Effector memory CD8-positive, alpha-beta T cell (primary cell): Measurements from ENCODE around the gene CTNNB1.

Source experiments
- ATAC-seq: fragments of 150-1000 bp; cut with Tn5 transposase; replicated peaks from 2 replicates; pipeline ENCODE4 v1.10.0; 2021; ENCODE audit warnings: mild to moderate bottlenecking, moderate library complexity
- DNase-seq, 3 experiments: peaks; one replicate each; pipeline ENCODE4 v3.0.0; 2021
- H3K27ac Mint-ChIP-seq, 2 donors: one replicate each; pipeline ENCODE4 v1.8.0; 2022; ENCODE audit warnings: mild to moderate bottlenecking in 2 of 2, mixed read lengths in 2 of 2, moderate library complexity in 2 of 2
- H3K27me3 Mint-ChIP-seq, 2 donors: one replicate each; pipeline ENCODE4 v1.8.0; 2022; ENCODE audit warnings: mixed read lengths in 2 of 2
- H3K36me3 Mint-ChIP-seq: one replicate; pipeline ENCODE4 v1.8.0; 2022; ENCODE audit warnings: mild to moderate bottlenecking, moderate library complexity, mixed read lengths; ENCODE audit not compliant: insufficient read depth
- H3K4me1 Mint-ChIP-seq, 2 donors: one replicate each; pipeline ENCODE4 v1.8.0; 2022; ENCODE audit warnings: low read depth in 2 of 2, mixed read lengths in 2 of 2
- H3K4me3 Mint-ChIP-seq, 2 donors: one replicate each; pipeline ENCODE4 v1.8.0; 2022; ENCODE audit warnings: mild to moderate bottlenecking in 2 of 2, mixed read lengths in 2 of 2, moderate library complexity in 2 of 2
- H3K9me3 Mint-ChIP-seq, 2 donors: one replicate each; pipeline ENCODE4 v1.8.0; 2022; ENCODE audit warnings: mixed read lengths in 2 of 2
- total RNA-seq, 9 experiments: gene quantifications; one replicate each; lab custom pipeline; 2026; lab: John Stamatoyannopoulos, UW

CTNNB1 gene
- total RNA-seq: 251 to 334 (median 290) reads per million in 9 experiments

GRCh38 chr3:41198950-41199865 lies at the start of gene CTNNB1:
Gene CTNNB1 (plus strand): TSS chr3:41199505. CDS start chr3:41224069, 24,564 bp downstream.
- peaks cover 0 to 7% of the 10 kb centered on the region in 2 donors for H3K27me3 Mint-ChIP-seq
- H3K4me3 Mint-ChIP-seq: peak within 1 kb of the TSS; percentile 86 to 91
- peaks cover 26 to 39% of the 10 kb centered on the region in 2 donors for H3K4me1 Mint-ChIP-seq
- H3K36me3 Mint-ChIP-seq: peaks cover 16% of the 10 kb centered on the region
- peak; percentile 90 to 92 (median 92) for DNase-seq
- no peaks in the 10 kb centered on the region for H3K9me3 Mint-ChIP-seq
- peak; percentile 84 for ATAC-seq
- peak within 1 kb of the TSS; percentile 88 to 94 for H3K27ac Mint-ChIP-seq

GRCh38 chr3:41155834-41156233 lies 43.5 kb upstream of the CTNNB1 start:
- ATAC-seq (no peak), DNase-seq (no peak)
- no peak overlapping the region for H3K4me3 Mint-ChIP-seq
- H3K27ac Mint-ChIP-seq: no peak overlapping the region
- H3K4me1 Mint-ChIP-seq: no peaks in the 10 kb centered on the region
- peaks cover 10 to 22% of the 10 kb centered on the region in 2 donors for H3K27me3 Mint-ChIP-seq
- no peaks in the 10 kb centered on the region for H3K9me3 Mint-ChIP-seq
- no peaks in the 10 kb centered on the region for H3K36me3 Mint-ChIP-seq

- no peak for DNase-seq
- peaks cover 10 to 22% of the 10 kb centered on the region in 2 donors for H3K27me3 Mint-ChIP-seq
- H3K36me3 Mint-ChIP-seq: no peaks in the 10 kb centered on the region
- H3K9me3 Mint-ChIP-seq: no peaks in the 10 kb centered on the region
- H3K4me3 Mint-ChIP-seq: no peak overlapping the region
- H3K4me1 Mint-ChIP-seq: no peaks in the 10 kb centered on the region
- no peak for ATAC-seq
- H3K27ac Mint-ChIP-seq: no peak overlapping the region
Observed at GRCh38 chr3:41158947-41159346, 40.4 kb upstream of the CTNNB1 start.

- no peaks in the 10 kb centered on the region for H3K9me3 Mint-ChIP-seq
Observed at GRCh38 chr3:41159588-41160189, 39.6 kb upstream of the CTNNB1 start.

GRCh38 chr3:41162541-41162940 lies 36.8 kb upstream of the CTNNB1 start:
- H3K27ac Mint-ChIP-seq: no peak overlapping the region
- H3K9me3 Mint-ChIP-seq: no peaks in the 10 kb centered on the region
- H3K4me3 Mint-ChIP-seq: no peak overlapping the region
- no peaks in the 10 kb centered on the region for H3K36me3 Mint-ChIP-seq
- DNase-seq: no peak
- H3K4me1 Mint-ChIP-seq: peaks cover 0 to 2% of the 10 kb centered on the region in 2 donors
- peaks cover 12 to 15% of the 10 kb centered on the region in 2 donors for H3K27me3 Mint-ChIP-seq
- ATAC-seq: no peak

More at GRCh38 chr3:41159588-41160189, 39.6 kb upstream of the CTNNB1 start:
- DNase-seq: no peak
- peak overlapping the region in 1 of 2 donors; percentile 52 for H3K27ac Mint-ChIP-seq
- no peaks in the 10 kb centered on the region for H3K36me3 Mint-ChIP-seq
- no peaks in the 10 kb centered on the region for H3K4me1 Mint-ChIP-seq
- H3K4me3 Mint-ChIP-seq: no peak overlapping the region
- peaks cover 10 to 22% of the 10 kb centered on the region in 2 donors for H3K27me3 Mint-ChIP-seq
- ATAC-seq: no peak

- H3K9me3 Mint-ChIP-seq: no peaks in the 10 kb centered on the region
- peaks cover 13 to 15% of the 10 kb centered on the region in 2 donors for H3K27me3 Mint-ChIP-seq
- DNase-seq (no peak), ATAC-seq (no peak)
- no peaks in the 10 kb centered on the region for H3K36me3 Mint-ChIP-seq
- no peak overlapping the region for H3K27ac Mint-ChIP-seq
- H3K4me3 Mint-ChIP-seq: no peak overlapping the region
- H3K4me1 Mint-ChIP-seq: peaks cover 4 to 6% of the 10 kb centered on the region in 2 donors
Observed at GRCh38 chr3:41163006-41163405, 36.3 kb upstream of the CTNNB1 start.

GRCh38 chr3:41163421-41163820 lies 35.9 kb upstream of the CTNNB1 start:
- ATAC-seq (no peak), DNase-seq (no peak)
- H3K27me3 Mint-ChIP-seq: peaks cover 15 to 19% of the 10 kb centered on the region in 2 donors
- H3K4me3 Mint-ChIP-seq: no peak overlapping the region
- H3K4me1 Mint-ChIP-seq: peaks cover 4 to 6% of the 10 kb centered on the region in 2 donors
- H3K9me3 Mint-ChIP-seq: no peaks in the 10 kb centered on the region
- H3K27ac Mint-ChIP-seq: no peak overlapping the region
- no peaks in the 10 kb centered on the region for H3K36me3 Mint-ChIP-seq

- no peak overlapping the region for H3K27ac Mint-ChIP-seq
- H3K27me3 Mint-ChIP-seq: peaks cover 27 to 33% of the 10 kb centered on the region in 2 donors
- no peak overlapping the region for H3K4me3 Mint-ChIP-seq
- peaks cover 4 to 6% of the 10 kb centered on the region in 2 donors for H3K4me1 Mint-ChIP-seq
- no peak for DNase-seq
- H3K9me3 Mint-ChIP-seq: no peaks in the 10 kb centered on the region
- H3K36me3 Mint-ChIP-seq: no peaks in the 10 kb centered on the region
- no peak for ATAC-seq
Observed at GRCh38 chr3:41164777-41165176, 34.5 kb upstream of the CTNNB1 start.

GRCh38 chr3:41167722-41168497 lies 31.4 kb upstream of the CTNNB1 start:
- ATAC-seq: peak; percentile 48
- H3K9me3 Mint-ChIP-seq: no peaks in the 10 kb centered on the region
- peaks cover 4 to 6% of the 10 kb centered on the region in 2 donors for H3K4me1 Mint-ChIP-seq
- H3K4me3 Mint-ChIP-seq: no peak overlapping the region
- H3K27ac Mint-ChIP-seq: no peak overlapping the region
- no peak for DNase-seq
- H3K27me3 Mint-ChIP-seq: peaks cover 27 to 47% of the 10 kb centered on the region in 2 donors
- H3K36me3 Mint-ChIP-seq: no peaks in the 10 kb centered on the region

GRCh38 chr3:41169023-41169422 lies 30.3 kb upstream of the CTNNB1 start:
- DNase-seq: no peak
- Mint-ChIP-seq H3K27me3 (peaks cover 27 to 47% of the 10 kb centered on the region in 2 donors), H3K27ac (no peak overlapping the region), H3K36me3 (no peaks in the 10 kb centered on the region), H3K4me1 (peaks cover 4 to 6% of the 10 kb centered on the region in 2 donors), H3K4me3 (no peak overlapping the region), H3K9me3 (no peaks in the 10 kb centered on the region)
- no peak for ATAC-seq

GRCh38 chr3:41173926-41174885 lies 25.1 kb upstream of the CTNNB1 start:
- no peak overlapping the region for H3K4me3 Mint-ChIP-seq
- no peaks in the 10 kb centered on the region for H3K36me3 Mint-ChIP-seq
- no peak for DNase-seq
- H3K27ac Mint-ChIP-seq: no peak overlapping the region
- no peak for ATAC-seq
- H3K4me1 Mint-ChIP-seq: no peaks in the 10 kb centered on the region
- peaks cover 17 to 41% of the 10 kb centered on the region in 2 donors for H3K27me3 Mint-ChIP-seq
- no peaks in the 10 kb centered on the region for H3K9me3 Mint-ChIP-seq

GRCh38 chr3:41175365-41175764 lies 23.9 kb upstream of the CTNNB1 start:
- H3K36me3 Mint-ChIP-seq: no peaks in the 10 kb centered on the region
- DNase-seq (no peak), ATAC-seq (no peak)
- H3K27ac Mint-ChIP-seq: no peak overlapping the region
- no peaks in the 10 kb centered on the region for H3K4me1 Mint-ChIP-seq
- peaks cover 18 to 43% of the 10 kb centered on the region in 2 donors for H3K27me3 Mint-ChIP-seq
- H3K9me3 Mint-ChIP-seq: no peaks in the 10 kb centered on the region
- H3K4me3 Mint-ChIP-seq: no peak overlapping the region
